ENCODE results near the gene ZBP1.

ZBP1 gene

GRCh38 chr20:57596358-57596757 is 23.9 kb downstream of the ZBP1 start:
- no peak for DNase-seq

GRCh38 chr20:57595041-57596030 is 24.9 kb downstream of the ZBP1 start:
- no peak for DNase-seq

GRCh38 chr20:57594092-57594951 is 25.9 kb downstream of the ZBP1 start:
- peak; percentile 19 for DNase-seq

GRCh38 chr20:57593134-57593886 is 26.9 kb downstream of the ZBP1 start:
- DNase-seq, result no peak

- DNase-seq, result no peak
Measured at GRCh38 chr20:57592263-57593092, 27.7 kb downstream of the ZBP1 start.

GRCh38 chr20:57591289-57592229 is 28.7 kb downstream of the ZBP1 start:
- DNase-seq, result no peak

- DNase-seq, result no peak
Measured at GRCh38 chr20:57590485-57591288, 29.5 kb downstream of the ZBP1 start.

GRCh38 chr20:57589728-57590484 is 30.3 kb downstream of the ZBP1 start:
- DNase-seq, result no peak

- DNase-seq, result no peak
Measured at GRCh38 chr20:57589123-57589727, 31.0 kb downstream of the ZBP1 start.

- no peak for DNase-seq
Measured at GRCh38 chr20:57588596-57588995, 31.6 kb downstream of the ZBP1 start.

GRCh38 chr20:57587989-57588377 is 32.2 kb downstream of the ZBP1 start:
- DNase-seq, result no peak

GRCh38 chr20:57587278-57587988 is 32.8 kb downstream of the ZBP1 start:
- no peak for DNase-seq

- no peak for DNase-seq
Measured at GRCh38 chr20:57586943-57587277, 33.3 kb downstream of the ZBP1 start.

GRCh38 chr20:57586370-57586793 is 33.8 kb downstream of the ZBP1 start:
- no peak for DNase-seq

- no peak for DNase-seq
Measured at GRCh38 chr20:57585466-57586213, 34.6 kb downstream of the ZBP1 start.

GRCh38 chr20:57584768-57585461 is 35.3 kb downstream of the ZBP1 start:
- no peak for DNase-seq
